ENCODE data around the gene ASCL5. TPM values are rescaled to one million over a fixed set of nuclear protein-coding genes. Genes with fewer than 3 reads are reported as not detected.

The ASCL5 gene
- total RNA-seq, 1 donor from 2014 or later: 0.26 TPM

DNA sequence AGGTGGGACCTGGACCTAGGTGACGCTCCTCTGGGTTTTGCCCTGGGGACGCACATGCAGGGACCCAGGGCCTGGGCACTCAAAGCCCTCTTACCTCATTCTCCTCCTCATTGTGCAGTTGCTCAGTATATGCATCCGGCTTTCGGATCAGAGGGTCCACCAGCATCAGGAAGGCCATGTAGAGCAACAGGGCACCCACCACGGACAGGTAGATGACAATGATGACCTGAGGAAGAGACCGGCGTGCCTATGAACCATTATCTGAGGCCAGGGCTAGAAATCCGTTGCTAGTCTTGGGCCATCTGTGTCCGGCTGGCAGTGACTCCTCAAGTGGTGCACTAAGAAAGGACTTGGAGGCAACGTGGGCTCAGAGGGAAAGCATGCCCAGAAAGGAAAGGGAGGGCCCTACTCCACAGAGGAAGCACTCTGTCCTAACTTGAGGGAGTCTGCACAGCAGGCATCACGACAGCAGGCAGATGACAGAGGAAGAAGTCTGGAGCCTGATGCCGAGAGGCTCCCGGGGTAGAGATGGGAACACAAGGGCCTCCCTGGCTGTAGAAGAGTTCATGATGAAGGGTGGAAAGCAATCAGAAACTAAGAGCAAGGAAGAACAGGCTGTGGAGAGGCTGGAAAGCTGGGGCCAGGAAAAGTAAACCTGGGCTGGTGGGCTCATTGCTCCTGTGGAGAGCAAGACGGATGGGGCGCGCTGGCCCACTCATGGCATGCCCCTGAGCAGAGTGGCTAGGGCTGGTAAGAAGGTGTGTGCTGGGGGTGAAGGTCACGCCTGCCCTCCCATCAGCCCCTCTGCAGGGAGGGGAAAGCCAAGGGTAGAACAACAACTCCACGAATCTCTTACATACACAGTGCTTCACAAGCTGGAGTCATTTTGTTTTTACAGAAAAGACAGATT is 17.0 kb upstream of the ASCL5 start:
- Mint-ChIP-seq H3K4me1 (ENCODE audit: low read depth) (no peaks in the 10 kb centered on the region), H3K36me3 (ENCODE audit: insufficient read depth) (peaks cover 40% of the 10 kb centered on the region), H3K27ac (peak overlapping the region; percentile 47), H3K27me3 (no peaks in the 10 kb centered on the region), H3K9me3 (ENCODE audit: low read depth) (no peaks in the 10 kb centered on the region), H3K4me3 (ENCODE audit: low read depth) (no peak overlapping the region)
- DNase-seq (ENCODE audit: low spot score, unreplicated experiment): no peak
- TF ChIP-seq, protein P1, sequence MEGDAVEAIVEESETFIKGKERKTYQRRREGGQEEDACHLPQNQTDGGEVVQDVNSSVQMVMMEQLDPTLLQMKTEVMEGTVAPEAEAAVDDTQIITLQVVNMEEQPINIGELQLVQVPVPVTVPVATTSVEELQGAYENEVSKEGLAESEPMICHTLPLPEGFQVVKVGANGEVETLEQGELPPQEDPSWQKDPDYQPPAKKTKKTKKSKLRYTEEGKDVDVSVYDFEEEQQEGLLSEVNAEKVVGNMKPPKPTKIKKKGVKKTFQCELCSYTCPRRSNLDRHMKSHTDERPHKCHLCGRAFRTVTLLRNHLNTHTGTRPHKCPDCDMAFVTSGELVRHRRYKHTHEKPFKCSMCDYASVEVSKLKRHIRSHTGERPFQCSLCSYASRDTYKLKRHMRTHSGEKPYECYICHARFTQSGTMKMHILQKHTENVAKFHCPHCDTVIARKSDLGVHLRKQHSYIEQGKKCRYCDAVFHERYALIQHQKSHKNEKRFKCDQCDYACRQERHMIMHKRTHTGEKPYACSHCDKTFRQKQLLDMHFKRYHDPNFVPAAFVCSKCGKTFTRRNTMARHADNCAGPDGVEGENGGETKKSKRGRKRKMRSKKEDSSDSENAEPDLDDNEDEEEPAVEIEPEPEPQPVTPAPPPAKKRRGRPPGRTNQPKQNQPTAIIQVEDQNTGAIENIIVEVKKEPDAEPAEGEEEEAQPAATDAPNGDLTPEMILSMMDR (IDR thresholded peaks at IDR 0.05; ENCODE audit: unreplicated experiment): no peak

DNA sequence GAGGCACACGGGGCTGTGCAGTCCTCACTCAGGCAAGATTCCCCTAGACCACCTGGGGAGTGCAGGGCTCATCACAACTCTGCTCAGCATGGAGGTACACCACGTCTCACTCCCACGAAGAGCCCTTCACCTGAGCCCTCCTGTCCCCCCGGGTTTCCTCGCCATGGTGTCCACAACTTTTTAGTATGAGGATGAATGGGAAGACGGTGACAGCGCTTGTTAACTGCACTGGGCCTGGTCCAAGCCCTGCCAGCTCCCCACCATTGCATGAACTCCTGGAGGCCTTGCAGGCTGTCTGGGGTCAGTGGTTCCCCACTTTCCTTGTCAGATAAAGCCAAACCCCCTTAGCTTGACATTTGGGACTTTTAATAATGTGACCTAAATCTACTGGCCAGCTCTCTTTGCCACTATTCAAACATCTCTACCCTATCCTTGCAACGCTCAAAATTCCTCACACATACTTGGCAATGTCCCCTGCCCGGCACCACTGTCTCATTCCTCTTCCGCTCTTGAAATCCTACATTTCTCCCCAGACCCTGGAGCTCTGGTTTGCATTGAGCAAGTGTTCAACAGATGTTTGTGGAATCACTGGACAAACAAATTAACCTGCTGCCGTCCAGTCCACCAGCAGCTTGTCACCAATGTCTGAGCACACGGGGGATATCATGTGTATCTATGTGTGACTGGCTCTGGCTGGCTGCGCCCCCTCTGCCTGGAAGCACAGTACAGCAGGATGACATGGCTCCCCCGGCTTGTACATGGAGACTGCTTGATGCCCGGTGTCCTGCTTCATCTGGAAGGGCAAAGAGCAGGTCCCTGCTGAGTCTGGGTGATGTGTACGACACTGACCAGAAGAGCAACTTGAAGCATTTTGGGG is 16.1 kb upstream of the ASCL5 start:
- no peak for DNase-seq (ENCODE audit: low spot score, unreplicated experiment)
- no peak overlapping the region for H3K4me3 Mint-ChIP-seq (ENCODE audit: low read depth)
- H3K36me3 Mint-ChIP-seq (ENCODE audit: insufficient read depth): peaks cover 40% of the 10 kb centered on the region
- no peaks in the 10 kb centered on the region for H3K27me3 Mint-ChIP-seq
- no peaks in the 10 kb centered on the region for H3K4me1 Mint-ChIP-seq (ENCODE audit: low read depth)
- H3K9me3 Mint-ChIP-seq (ENCODE audit: low read depth): no peaks in the 10 kb centered on the region
- no peak overlapping the region for H3K27ac Mint-ChIP-seq
- TF ChIP-seq, protein P1 (IDR thresholded peaks at IDR 0.05; ENCODE audit: unreplicated experiment): no peak

DNA sequence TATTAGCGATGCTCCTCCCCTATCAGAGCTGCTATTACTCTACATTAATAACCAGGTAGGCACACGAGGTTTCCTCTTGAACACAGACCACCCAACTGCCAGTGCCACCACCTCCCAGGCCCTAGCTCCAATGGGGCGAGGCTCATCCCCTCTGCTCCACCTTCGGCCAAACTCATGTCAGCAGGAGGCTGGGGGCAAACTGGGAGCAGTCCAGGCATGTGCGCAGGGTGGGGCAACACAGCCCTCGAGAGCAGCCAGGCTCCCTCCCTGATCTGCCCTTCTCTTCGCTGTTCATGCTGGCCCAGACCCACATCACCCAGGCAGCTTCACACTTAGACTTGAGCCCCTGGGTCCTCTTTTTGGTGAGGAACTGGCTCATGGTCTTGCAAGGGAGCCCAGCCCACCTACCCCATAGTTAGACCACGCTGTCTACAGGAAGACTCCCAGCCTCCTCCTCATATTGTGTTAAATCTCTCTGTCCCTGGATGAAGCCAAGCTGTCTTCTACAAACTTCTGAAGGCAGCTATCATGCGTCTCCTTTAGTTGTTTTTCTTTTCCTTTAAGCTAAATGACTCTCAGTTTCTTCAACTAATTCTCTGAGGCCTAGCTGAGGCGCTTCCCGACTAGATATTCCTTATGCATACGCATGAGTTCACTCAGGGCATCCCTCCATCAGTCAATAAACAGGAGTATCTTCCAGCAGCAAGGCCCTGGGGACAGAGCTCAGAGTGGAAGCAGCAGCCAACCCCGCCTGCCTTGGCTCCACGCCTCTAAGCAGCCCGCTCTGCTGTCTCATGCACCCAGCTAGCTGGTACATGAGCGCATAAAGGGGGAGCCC is 15.2 kb upstream of the ASCL5 start:
- no peak for DNase-seq (ENCODE audit: low spot score, unreplicated experiment)
- Mint-ChIP-seq H3K4me1 (ENCODE audit: low read depth) (no peaks in the 10 kb centered on the region), H3K27ac (peak overlapping the region; percentile 45), H3K36me3 (ENCODE audit: insufficient read depth) (peaks cover 34% of the 10 kb centered on the region), H3K9me3 (ENCODE audit: low read depth) (no peaks in the 10 kb centered on the region), H3K4me3 (ENCODE audit: low read depth) (no peak overlapping the region), H3K27me3 (no peaks in the 10 kb centered on the region)
- TF ChIP-seq, protein P1 (IDR thresholded peaks at IDR 0.05; ENCODE audit: unreplicated experiment): no peak

DNA sequence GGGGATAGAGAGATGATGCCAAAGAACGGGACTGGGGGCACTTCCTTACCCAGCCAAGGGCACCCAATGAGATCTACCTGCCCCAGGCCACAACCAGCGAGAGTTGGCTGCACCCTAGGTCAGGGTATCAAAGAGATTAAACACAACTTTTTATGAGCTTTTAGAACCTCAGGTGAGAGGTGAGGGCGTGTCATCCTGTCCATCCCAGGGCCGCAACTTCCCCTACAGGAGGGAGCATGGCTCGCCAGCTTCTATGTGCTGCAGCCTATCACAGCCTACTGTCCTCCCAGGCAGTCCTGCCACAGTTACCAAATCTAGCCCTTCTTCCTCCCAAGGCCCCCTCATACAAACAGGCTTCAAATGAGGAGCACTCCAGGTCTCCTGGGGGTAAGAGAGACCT is 14.4 kb upstream of the ASCL5 start:
- H3K9me3 Mint-ChIP-seq (ENCODE audit: low read depth): no peaks in the 10 kb centered on the region
- DNase-seq (ENCODE audit: low spot score, unreplicated experiment): no peak
- no peak overlapping the region for H3K27ac Mint-ChIP-seq
- no peaks in the 10 kb centered on the region for H3K4me1 Mint-ChIP-seq (ENCODE audit: low read depth)
- H3K4me3 Mint-ChIP-seq (ENCODE audit: low read depth): no peak overlapping the region
- TF ChIP-seq, protein P1 (IDR thresholded peaks at IDR 0.05; ENCODE audit: unreplicated experiment): no peak
- no peaks in the 10 kb centered on the region for H3K27me3 Mint-ChIP-seq
- H3K36me3 Mint-ChIP-seq (ENCODE audit: insufficient read depth): peaks cover 31% of the 10 kb centered on the region

DNA sequence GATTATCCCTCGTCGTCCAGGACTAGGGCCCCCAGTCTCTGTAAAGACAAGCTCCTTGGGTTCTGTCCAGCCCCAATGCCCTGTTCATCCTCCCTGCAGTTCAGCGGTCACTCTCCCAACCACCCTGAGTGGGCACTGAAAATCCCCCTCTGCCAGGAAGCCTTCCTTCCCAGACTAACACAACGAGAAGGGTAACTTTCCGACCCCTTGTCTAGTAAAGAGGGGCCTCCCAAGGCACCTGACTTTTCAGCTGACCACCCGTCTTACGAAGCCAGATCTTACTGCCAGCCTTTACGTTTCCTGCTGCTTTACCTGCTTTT is 13.9 kb upstream of the ASCL5 start:
- H3K36me3 Mint-ChIP-seq (ENCODE audit: insufficient read depth): peaks cover 28% of the 10 kb centered on the region
- H3K27me3 Mint-ChIP-seq: no peaks in the 10 kb centered on the region
- no peak overlapping the region for H3K27ac Mint-ChIP-seq
- no peak for DNase-seq (ENCODE audit: low spot score, unreplicated experiment)
- no peak overlapping the region for H3K4me3 Mint-ChIP-seq (ENCODE audit: low read depth)
- H3K9me3 Mint-ChIP-seq (ENCODE audit: low read depth): no peaks in the 10 kb centered on the region
- H3K4me1 Mint-ChIP-seq (ENCODE audit: low read depth): no peaks in the 10 kb centered on the region
- TF ChIP-seq, protein P1 (IDR thresholded peaks at IDR 0.05; ENCODE audit: unreplicated experiment): no peak
